PC-3 (cell line): Measurements from ENCODE around the gene MAN2C1. TPM values are rescaled to one million over a fixed set of nuclear protein-coding genes. Genes with fewer than 3 reads are reported as not detected.

Experiments used
- ATAC-seq: fragments of 200-7000 bp; cut with Tn5 transposase; 2 replicates; pipeline ENCODE4 v1.9.1; 2020; ENCODE audit warnings: mild to moderate bottlenecking, moderate library complexity
- BruUV-seq: library from RNA; stranded (reverse); fragments of 400-500 nt; replicated peaks from 2 replicates; lab custom pipeline; 2021; lab: Mats Ljungman, UMichigan
- CTCF ChIA-PET: fragments of 300-600 bp; sonication (Branson Sonifier 250); formaldehyde crosslinking; loops from one replicate; lab custom pipeline; 2022; ENCODE audit warnings: antibody characterized with exemption; lab: Charles Lee
- POLR2A ChIA-PET: fragments of 300-600 bp; sonication (Branson Sonifier 250); formaldehyde crosslinking; loops from one replicate; lab custom pipeline; 2022; ENCODE audit warnings: antibody characterized with exemption; ENCODE audit not compliant: unreplicated experiment; lab: Charles Lee
- DNase-seq: peaks from one replicate; pipeline ENCODE4 v3.0.0-alpha.2; 2015
- H2AFZ ChIP-seq: fragments of 300-600 bp; sonication (generic); 2 replicates; pipeline ENCODE4 v1.6.0; 2016; ENCODE audit warnings: antibody characterized with exemption, low read length
- H3F3A ChIP-seq: fragments of 300-600 bp; sonication (generic); one replicate; pipeline ENCODE4 v1.6.0; 2017; ENCODE audit warnings: antibody characterized with exemption, low read length, control low read depth, mild to moderate bottlenecking; ENCODE audit not compliant: unreplicated experiment
- H3K27ac ChIP-seq: fragments of 300-600 bp; sonication (generic); 2 replicates; pipeline ENCODE4 v1.5.1; 2016; ENCODE audit warnings: mild to moderate bottlenecking, low read length
- H3K27me3 ChIP-seq: fragments of 300-600 bp; sonication (generic); 2 replicates; pipeline ENCODE4 v1.6.1; 2016; ENCODE audit warnings: low read length, mixed read lengths
- H3K36me3 ChIP-seq: fragments of 300-600 bp; sonication (generic); 2 replicates; pipeline ENCODE4 v1.6.1; 2016; ENCODE audit warnings: low read depth, mixed run types, low read length, mixed read lengths
- H3K4me1 ChIP-seq: fragments of 300-600 bp; sonication (generic); 2 replicates; pipeline ENCODE4 v1.5.1; 2016; ENCODE audit warnings: low read length; ENCODE audit not compliant: insufficient read depth
- H3K4me2 ChIP-seq: fragments of 300-600 bp; sonication (generic); 2 replicates; pipeline ENCODE4 v1.6.0; 2016; ENCODE audit warnings: low read length
- H3K4me3 ChIP-seq: fragments of 300-600 bp; sonication (generic); 2 replicates; pipeline ENCODE4 v1.5.1; 2016; ENCODE audit warnings: mild to moderate bottlenecking, low read length, mixed read lengths
- H3K79me2 ChIP-seq: fragments of 300-600 bp; sonication (generic); 2 replicates; pipeline ENCODE4 v1.6.1; 2017; ENCODE audit warnings: low read length, mixed read lengths
- H3K9ac ChIP-seq: fragments of 300-600 bp; sonication (generic); 2 replicates; pipeline ENCODE4 v1.6.0; 2016; ENCODE audit warnings: mild to moderate bottlenecking, low read length
- H3K9me2 ChIP-seq: fragments of 300-600 bp; sonication (generic); replicated peaks from 2 replicates; pipeline ENCODE4 v1.6.1; 2016; ENCODE audit warnings: mixed run types, low read length, mixed read lengths
- H3K9me3 ChIP-seq: fragments of 300-600 bp; sonication (generic); 2 replicates; pipeline ENCODE4 v1.6.1; 2016; ENCODE audit warnings: low read length, mixed read lengths
- H4K20me1 ChIP-seq: fragments of 300-600 bp; sonication (generic); 2 replicates; pipeline ENCODE4 v1.6.1; 2016; ENCODE audit warnings: low read length, mixed read lengths
- EZH2 ChIP-seq: fragments of 300-600 bp; sonication (generic); IDR thresholded peaks from one replicate; pipeline ENCODE4 v1.6.1; 2017; ENCODE audit warnings: antibody characterized with exemption, mild to moderate bottlenecking, low read length; ENCODE audit not compliant: unreplicated experiment
- EZH2phosphoT487 ChIP-seq: fragments of 300-600 bp; sonication (generic); IDR thresholded peaks from 2 replicates; pipeline ENCODE4 v1.6.1; 2018; ENCODE audit warnings: mild to moderate bottlenecking, antibody characterized with exemption, low read length, borderline replicate concordance
- intact Hi-C: fragments of 100-400 bp; cut with micrococcal nuclease; formaldehyde crosslinking; loops from 2 replicates; pipeline ENCODE4 v1.9.0; 2023
- total RNA-seq: library from RNA; depleted of rRNA; stranded (reverse); fragments of >200 nt; gene quantifications from 2 replicates; pipeline ENCODE4 v1.2.3, GENCODE V29; 2014
- TF ChIP-seq, protein P1 (sequence below): fragments of 300-600 bp; sonication (generic); conservative IDR thresholded peaks from 2 replicates; pipeline ENCODE4 v1.5.1; 2017; ENCODE audit warnings: antibody characterized with exemption, low read depth, mild to moderate bottlenecking, low read length

Gene MAN2C1
- total RNA-seq, 1 experiment from 2014 or later, result 126 TPM

DNA sequence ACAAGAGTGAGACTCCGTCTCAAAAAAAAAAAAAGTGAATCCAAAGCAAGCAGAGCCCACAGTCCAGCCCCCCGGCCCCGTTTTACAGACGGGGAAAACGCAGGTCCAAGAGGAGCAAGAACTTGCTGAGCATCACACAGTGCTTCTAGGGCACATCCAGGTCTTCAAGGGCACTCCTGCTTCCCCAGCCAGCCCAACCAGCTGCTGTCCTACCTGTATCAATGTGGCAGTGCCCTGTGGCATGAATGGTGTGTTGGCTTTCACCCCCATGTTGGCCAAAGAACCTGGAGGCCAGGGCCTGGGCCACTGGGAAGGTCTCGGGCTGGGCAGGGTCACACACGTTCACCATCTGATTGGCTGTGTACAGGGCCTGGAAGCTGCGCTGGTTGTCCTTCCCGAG is 4.6 kb downstream of the MAN2C1 start:
- Histone ChIP-seq H3K4me2 (no peak overlapping the region), H3K4me1 (peaks cover 8% of the 10 kb centered on the region), H3K9me3 (no peaks in the 10 kb centered on the region), H2AFZ (no peak overlapping the region), H3K4me3 (no peak overlapping the region), H3F3A (no peaks in the 10 kb centered on the region), H3K36me3 (peaks cover 13% of the 10 kb centered on the region), H4K20me1 (no peaks in the 10 kb centered on the region), H3K27me3 (no peaks in the 10 kb centered on the region), H3K9ac (no peak overlapping the region), H3K27ac (no peak overlapping the region), H3K79me2 (peaks cover 13% of the 10 kb centered on the region; the same call in 1 of the 2 replicates), H3K9me2 (no peaks in the 10 kb centered on the region)
- DNase-seq, result no peak
- TF ChIP-seq, protein P1, sequence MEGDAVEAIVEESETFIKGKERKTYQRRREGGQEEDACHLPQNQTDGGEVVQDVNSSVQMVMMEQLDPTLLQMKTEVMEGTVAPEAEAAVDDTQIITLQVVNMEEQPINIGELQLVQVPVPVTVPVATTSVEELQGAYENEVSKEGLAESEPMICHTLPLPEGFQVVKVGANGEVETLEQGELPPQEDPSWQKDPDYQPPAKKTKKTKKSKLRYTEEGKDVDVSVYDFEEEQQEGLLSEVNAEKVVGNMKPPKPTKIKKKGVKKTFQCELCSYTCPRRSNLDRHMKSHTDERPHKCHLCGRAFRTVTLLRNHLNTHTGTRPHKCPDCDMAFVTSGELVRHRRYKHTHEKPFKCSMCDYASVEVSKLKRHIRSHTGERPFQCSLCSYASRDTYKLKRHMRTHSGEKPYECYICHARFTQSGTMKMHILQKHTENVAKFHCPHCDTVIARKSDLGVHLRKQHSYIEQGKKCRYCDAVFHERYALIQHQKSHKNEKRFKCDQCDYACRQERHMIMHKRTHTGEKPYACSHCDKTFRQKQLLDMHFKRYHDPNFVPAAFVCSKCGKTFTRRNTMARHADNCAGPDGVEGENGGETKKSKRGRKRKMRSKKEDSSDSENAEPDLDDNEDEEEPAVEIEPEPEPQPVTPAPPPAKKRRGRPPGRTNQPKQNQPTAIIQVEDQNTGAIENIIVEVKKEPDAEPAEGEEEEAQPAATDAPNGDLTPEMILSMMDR, result no peak
- no peak for TF ChIP-seq EZH2phosphoT487
- ChIA-PET CTCF (no interaction called here), POLR2A (interaction anchor here (0.6 kb wide), 1 partner anchor 88 kb away, joined by 6 read pairs; no protein-coding TSS in a partner anchor)
- BruUV-seq, result no TSS peak
- intact Hi-C loops, result loop anchor here (10.0 kb wide), 1 partner anchor 281 kb away; the partner anchor contains the start of genes IMP3 and SNX33
- ATAC-seq, result no peak

DNA sequence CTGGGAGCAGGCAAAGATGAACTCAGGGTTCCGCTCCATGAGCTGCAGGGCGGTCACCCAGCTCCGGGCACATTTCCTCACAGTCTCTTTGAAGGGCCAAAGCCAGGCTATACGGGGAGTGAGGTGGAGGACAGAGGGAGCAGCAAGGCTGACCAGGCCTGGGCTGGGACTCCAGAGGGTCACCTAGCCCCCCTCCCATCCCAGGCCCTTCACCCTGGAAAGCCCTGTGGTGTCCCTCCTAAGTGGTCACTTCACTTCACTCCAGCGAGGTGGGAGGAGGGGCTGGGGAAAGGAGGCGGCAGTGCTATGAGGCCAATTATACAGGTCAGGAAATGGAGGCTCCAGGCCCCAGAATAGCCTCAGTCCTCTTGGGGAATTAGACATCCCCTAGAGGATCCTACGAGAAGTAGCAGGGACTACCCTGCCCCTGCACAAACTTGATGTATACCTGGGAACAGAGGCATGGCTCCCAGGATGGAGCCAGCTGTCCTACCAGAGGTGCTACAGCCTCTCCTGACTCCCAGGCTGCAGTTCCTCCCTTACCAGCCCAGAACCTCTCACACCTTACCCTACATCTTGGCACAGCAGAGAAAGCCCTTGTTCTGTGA is 5.7 kb downstream of the MAN2C1 start:
- H3K4me3 ChIP-seq, result no peak overlapping the region
- no peaks in the 10 kb centered on the region for H3F3A ChIP-seq
- H3K9ac ChIP-seq, result no peak overlapping the region
- no peak overlapping the region for H3K27ac ChIP-seq
- H3K36me3 ChIP-seq, result peaks cover 19% of the 10 kb centered on the region
- TF ChIP-seq EZH2phosphoT487 (no peak), EZH2 (no peak)
- TF ChIP-seq, protein P1, result no peak
- POLR2A ChIA-PET, result no interaction called here
- no peak overlapping the region for H3K4me2 ChIP-seq
- H3K9me2 ChIP-seq, result no peaks in the 10 kb centered on the region
- H3K79me2 ChIP-seq, result peaks cover 12% of the 10 kb centered on the region; the same call in 1 of the 2 replicates
- no peak for ATAC-seq
- no TSS peak for BruUV-seq
- no peaks in the 10 kb centered on the region for H3K9me3 ChIP-seq
- H4K20me1 ChIP-seq, result no peaks in the 10 kb centered on the region
- no peak overlapping the region for H2AFZ ChIP-seq
- DNase-seq, result no peak
- intact Hi-C loops, result loop anchor here (10.0 kb wide), 1 partner anchor 282 kb away; the partner anchor contains the start of genes IMP3 and SNX33
- H3K27me3 ChIP-seq, result no peaks in the 10 kb centered on the region
- CTCF ChIA-PET, result no interaction called here
- peaks cover 7% of the 10 kb centered on the region for H3K4me1 ChIP-seq

DNA sequence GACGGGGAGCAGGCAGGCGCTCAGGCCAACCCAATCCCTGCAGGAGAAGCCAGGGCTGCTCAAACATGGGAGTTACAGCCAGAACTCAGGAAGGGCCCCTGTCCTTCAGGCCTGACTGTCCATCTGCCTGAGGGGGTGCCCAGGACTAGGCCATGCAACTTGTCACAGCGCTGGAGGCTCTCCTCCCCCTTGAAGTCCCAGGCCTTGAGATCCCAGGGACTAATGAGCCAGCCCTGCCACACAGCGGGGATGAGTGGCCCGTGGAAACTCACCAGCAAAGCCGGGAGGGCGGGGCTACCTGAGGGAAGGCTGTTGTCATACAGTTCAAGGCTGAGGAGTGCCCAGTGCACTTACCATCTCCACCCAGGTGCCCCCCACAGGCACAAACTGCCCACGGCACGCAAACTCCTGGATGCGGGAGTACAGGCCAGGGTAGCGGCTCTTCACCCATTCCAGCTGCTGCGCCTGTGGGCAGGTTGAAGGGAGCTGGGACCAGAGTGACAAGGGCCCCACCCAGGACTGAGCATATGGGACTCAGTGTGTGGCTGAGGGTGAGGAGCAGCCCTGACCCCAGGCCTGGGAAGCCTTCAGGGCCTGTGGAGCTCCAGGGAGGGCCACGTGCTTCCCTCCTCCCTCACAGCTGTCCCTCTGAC is 6.3 kb downstream of the MAN2C1 start:
- no peak overlapping the region for H3K9ac ChIP-seq
- POLR2A ChIA-PET, result no interaction called here

More for the DNA sequence above, 6.3 kb downstream of the MAN2C1 start:
- Histone ChIP-seq H3K4me1 (peaks cover 2% of the 10 kb centered on the region), H3K4me3 (no peak overlapping the region), H3K36me3 (peaks cover 15% of the 10 kb centered on the region), H2AFZ (no peak overlapping the region), H3K9me3 (no peaks in the 10 kb centered on the region), H3K79me2 (peaks cover 6% of the 10 kb centered on the region; the same call in 1 of the 2 replicates), H3K27ac (no peak overlapping the region), H3K4me2 (no peak overlapping the region), H3K9me2 (no peaks in the 10 kb centered on the region), H3K27me3 (no peaks in the 10 kb centered on the region), H3F3A (no peaks in the 10 kb centered on the region), H4K20me1 (no peaks in the 10 kb centered on the region)
- ATAC-seq (no peak), DNase-seq (no peak)
- BruUV-seq, result no TSS peak
- TF ChIP-seq, protein P1, result no peak
- TF ChIP-seq EZH2, result no peak
- no peak for TF ChIP-seq EZH2phosphoT487
- intact Hi-C loops, result loop anchor here (10.0 kb wide), 1 partner anchor 283 kb away; the partner anchor contains the start of genes IMP3 and SNX33
- CTCF ChIA-PET, result no interaction called here
